ENCODE data around the gene TRAF3IP1.

The TRAF3IP1 gene

DNA sequence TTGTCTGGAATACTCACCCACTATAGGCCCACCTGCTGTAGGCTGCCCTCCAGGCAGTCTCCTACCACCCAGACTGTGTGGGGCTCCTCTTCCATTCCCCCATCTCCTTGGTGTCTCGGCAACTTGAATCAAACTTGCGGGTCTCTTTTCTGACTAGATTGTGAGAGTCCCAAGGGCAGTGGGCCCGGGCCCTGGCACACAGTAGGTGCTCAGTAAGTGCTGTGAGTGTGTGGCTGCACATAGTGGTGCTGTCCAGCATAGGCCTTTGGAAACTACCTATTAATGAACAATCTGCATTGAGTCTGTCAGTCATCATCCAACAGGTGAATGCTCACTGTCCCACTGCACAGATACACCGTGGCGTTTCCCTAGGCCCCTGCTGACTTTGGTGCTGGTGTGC, 62.8 kb downstream of the TRAF3IP1 start:
- Histone ChIP-seq H3K36me3 (ENCODE audit: control insufficient read depth, insufficient read depth, low read length) (peaks cover 10% of the 10 kb centered on the region), H3K4me1 (ENCODE audit: control insufficient read depth, insufficient read depth, low read length, poor library complexity, severe bottlenecking) (peaks cover 11% of the 10 kb centered on the region), H3K9me3 (ENCODE audit: control insufficient read depth, low read length) (no peaks in the 10 kb centered on the region), H3K4me3 (ENCODE audit: extremely low read depth, insufficient read depth, low read length, poor library complexity, severe bottlenecking) (no peak overlapping the region), H3K27ac (ENCODE audit: low read depth, low read length, severe bottlenecking) (no peak overlapping the region)
- WGBS, 2 experiments (ENCODE audit: insufficient coverage in 2 of 2), result 94 to 100% methylated on average over 2 to 4 of the region's 5 CpGs

DNA sequence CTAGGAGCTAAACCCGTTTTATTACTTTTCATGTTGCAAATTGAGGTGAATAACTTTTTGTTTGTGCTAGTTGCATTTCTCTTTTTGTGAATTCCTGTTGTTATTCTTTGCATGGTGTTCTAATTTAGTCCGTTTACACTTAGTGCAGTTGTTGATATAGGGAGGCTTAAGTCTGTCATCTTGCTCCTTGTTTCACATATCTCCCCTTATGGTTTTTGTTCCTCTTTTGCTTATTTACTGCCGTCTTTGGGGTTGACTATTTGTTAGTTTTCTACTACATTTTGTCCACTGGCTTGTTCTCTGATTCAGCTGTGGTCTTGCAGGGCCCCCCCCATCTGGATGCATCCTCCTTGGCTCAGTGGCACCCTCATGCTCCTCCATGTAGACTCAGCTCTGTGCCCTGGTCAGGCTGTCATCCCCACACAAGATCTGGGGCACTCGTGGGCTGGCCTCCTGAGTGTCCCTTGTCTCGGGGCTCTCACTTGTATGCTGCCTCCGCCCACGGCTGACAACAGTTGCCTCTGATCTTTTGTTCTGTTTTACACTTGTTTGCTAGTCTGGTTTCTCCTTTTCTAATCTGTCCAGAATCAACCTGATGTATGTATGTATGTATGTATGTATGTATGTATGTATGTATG, 63.5 kb downstream of the TRAF3IP1 start:
- 96 to 97% methylated on average over 4 to 5 of the region's 7 CpGs for WGBS, 2 experiments (ENCODE audit: insufficient coverage in 2 of 2)
- Histone ChIP-seq H3K4me1 (ENCODE audit: control insufficient read depth, insufficient read depth, low read length, poor library complexity, severe bottlenecking) (peaks cover 11% of the 10 kb centered on the region), H3K9me3 (ENCODE audit: control insufficient read depth, low read length) (no peaks in the 10 kb centered on the region), H3K36me3 (ENCODE audit: control insufficient read depth, insufficient read depth, low read length) (peaks cover 10% of the 10 kb centered on the region), H3K27ac (ENCODE audit: low read depth, low read length, severe bottlenecking) (no peak overlapping the region), H3K4me3 (ENCODE audit: extremely low read depth, insufficient read depth, low read length, poor library complexity, severe bottlenecking) (no peak overlapping the region)

DNA sequence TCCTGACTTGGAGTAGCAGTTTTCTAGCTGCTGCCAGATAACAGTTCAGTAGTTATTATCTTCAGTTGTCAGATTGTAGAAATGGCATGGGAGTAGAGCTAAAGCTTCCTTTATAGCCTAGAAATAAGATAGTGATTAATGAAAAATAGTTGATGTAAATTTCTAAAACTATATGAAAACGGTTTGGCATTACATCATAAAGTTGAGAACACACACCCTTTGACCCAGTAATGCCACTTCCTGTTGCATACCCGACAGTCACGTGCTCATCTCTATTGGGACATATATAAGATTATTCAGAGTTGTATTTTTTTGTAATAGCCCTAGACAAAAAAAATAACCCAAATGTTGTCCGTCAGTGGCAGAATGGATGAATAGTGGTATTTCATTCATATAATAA, 67.0 kb downstream of the TRAF3IP1 start:
- H3K9me3 ChIP-seq (ENCODE audit: control insufficient read depth, low read length), result no peaks in the 10 kb centered on the region
- H3K4me1 ChIP-seq (ENCODE audit: control insufficient read depth, insufficient read depth, low read length, poor library complexity, severe bottlenecking), result no peaks in the 10 kb centered on the region
- no peak overlapping the region for H3K4me3 ChIP-seq (ENCODE audit: extremely low read depth, insufficient read depth, low read length, poor library complexity, severe bottlenecking)
- no CpG with 5 or more reads among the region's 4 CpGs for WGBS, 2 experiments (ENCODE audit: insufficient coverage in 2 of 2)
- no peak overlapping the region for H3K27ac ChIP-seq (ENCODE audit: low read depth, low read length, severe bottlenecking)
- peaks cover 10% of the 10 kb centered on the region for H3K36me3 ChIP-seq (ENCODE audit: control insufficient read depth, insufficient read depth, low read length)

DNA sequence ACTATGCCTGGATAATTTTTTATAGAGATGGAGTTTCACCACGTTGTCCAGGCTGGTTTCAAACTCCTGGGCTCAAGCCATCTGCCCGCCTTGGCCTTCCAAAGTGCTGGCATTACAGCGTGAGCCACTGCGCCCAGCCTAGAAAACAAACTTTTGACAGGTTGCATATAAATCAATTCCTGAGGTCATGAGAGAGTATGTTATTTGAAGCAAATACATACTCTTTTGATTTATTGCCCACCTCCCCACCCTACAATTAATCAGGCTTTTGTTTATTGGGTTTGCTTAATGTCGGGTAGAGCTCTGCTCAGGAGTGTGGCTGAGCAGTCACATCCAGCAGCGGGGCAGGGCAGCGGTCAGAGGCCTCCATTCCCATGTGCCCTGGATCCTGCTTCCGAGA, 68.5 kb downstream of the TRAF3IP1 start:
- no peak overlapping the region for H3K4me3 ChIP-seq (ENCODE audit: extremely low read depth, insufficient read depth, low read length, poor library complexity, severe bottlenecking)
- H3K4me1 ChIP-seq (ENCODE audit: control insufficient read depth, insufficient read depth, low read length, poor library complexity, severe bottlenecking), result no peaks in the 10 kb centered on the region
- H3K27ac ChIP-seq (ENCODE audit: low read depth, low read length, severe bottlenecking), result no peak overlapping the region
- 98 to 100% methylated on average over 2 to 7 of the region's 8 CpGs for WGBS, 2 experiments (ENCODE audit: insufficient coverage in 2 of 2)
- no peaks in the 10 kb centered on the region for H3K9me3 ChIP-seq (ENCODE audit: control insufficient read depth, low read length)
- H3K36me3 ChIP-seq (ENCODE audit: control insufficient read depth, insufficient read depth, low read length), result peaks cover 2% of the 10 kb centered on the region

DNA sequence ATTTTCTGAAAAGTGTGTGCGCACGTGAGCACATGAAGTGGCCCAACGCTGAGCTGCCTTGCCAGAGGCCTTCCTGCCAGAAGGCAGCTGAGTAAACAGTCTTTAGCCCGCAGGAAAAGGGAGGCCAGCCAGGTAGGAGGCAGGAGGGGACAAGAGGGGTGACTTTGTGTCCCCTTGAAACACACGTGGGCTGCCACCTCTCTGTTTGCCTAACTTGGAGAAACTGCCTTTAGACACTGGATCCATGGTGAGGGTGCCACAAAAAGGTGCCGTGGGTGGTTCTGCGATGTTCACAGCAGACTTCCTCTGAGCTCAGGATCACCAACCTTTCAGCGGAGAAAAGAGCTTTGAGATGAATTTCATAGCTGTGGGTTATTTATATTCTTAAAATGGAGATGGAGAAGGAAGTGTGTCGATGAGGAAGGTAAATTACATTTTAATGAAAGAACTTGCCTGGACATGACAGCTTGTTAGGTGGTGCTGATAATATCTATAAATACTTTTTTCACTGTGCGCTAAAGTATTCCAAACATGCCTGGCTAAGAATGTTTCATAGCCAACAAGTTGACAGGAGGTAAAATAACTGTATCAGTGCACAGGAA, 69.8 kb downstream of the TRAF3IP1 start:
- no peak overlapping the region for H3K4me3 ChIP-seq (ENCODE audit: extremely low read depth, insufficient read depth, low read length, poor library complexity, severe bottlenecking)
- 91 to 98% methylated on average over 9 of the region's 10 CpGs for WGBS, 2 experiments (ENCODE audit: insufficient coverage in 2 of 2)
- H3K27ac ChIP-seq (ENCODE audit: low read depth, low read length, severe bottlenecking), result no peak overlapping the region
- no peaks in the 10 kb centered on the region for H3K4me1 ChIP-seq (ENCODE audit: control insufficient read depth, insufficient read depth, low read length, poor library complexity, severe bottlenecking)
- H3K36me3 ChIP-seq (ENCODE audit: control insufficient read depth, insufficient read depth, low read length), result no peaks in the 10 kb centered on the region
- no peaks in the 10 kb centered on the region for H3K9me3 ChIP-seq (ENCODE audit: control insufficient read depth, low read length)

DNA sequence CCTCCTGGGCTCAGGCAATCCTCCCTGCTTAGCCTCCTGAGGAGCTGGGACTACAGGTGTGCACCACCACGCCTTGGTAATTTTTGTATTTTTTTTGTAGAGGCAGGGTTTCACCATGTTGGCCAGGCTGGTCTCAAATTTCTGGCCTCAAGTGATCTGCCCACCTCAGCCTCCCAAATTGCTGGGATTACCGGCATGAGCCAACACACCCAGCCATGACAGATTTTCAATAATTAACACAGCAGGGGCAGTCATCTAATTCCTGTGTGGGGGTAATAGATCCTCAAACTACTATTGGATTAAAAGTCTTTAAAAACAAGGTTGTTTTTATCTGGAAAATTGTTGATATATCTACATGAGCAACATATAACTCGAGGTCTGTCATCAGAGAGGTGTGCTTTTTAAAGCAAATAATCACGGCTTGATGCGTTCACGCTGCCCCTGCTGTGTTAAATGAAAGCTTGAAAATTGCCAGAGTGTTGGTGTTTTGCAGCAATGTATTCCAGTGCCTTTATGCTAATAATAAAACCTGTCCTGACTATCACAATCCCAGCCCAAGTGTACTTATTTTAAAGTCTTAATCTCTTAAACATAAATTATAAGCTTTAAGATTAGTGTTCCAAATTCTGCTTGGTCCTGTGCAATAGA, 70.8 kb downstream of the TRAF3IP1 start:
- Histone ChIP-seq H3K36me3 (ENCODE audit: control insufficient read depth, insufficient read depth, low read length) (no peaks in the 10 kb centered on the region), H3K4me1 (ENCODE audit: control insufficient read depth, insufficient read depth, low read length, poor library complexity, severe bottlenecking) (no peaks in the 10 kb centered on the region), H3K4me3 (ENCODE audit: extremely low read depth, insufficient read depth, low read length, poor library complexity, severe bottlenecking) (no peak overlapping the region), H3K9me3 (ENCODE audit: control insufficient read depth, low read length) (no peaks in the 10 kb centered on the region), H3K27ac (ENCODE audit: low read depth, low read length, severe bottlenecking) (no peak overlapping the region)
- 100% methylated on average over 1 of the region's 6 CpGs for WGBS, 2 experiments (ENCODE audit: insufficient coverage in 2 of 2)

DNA sequence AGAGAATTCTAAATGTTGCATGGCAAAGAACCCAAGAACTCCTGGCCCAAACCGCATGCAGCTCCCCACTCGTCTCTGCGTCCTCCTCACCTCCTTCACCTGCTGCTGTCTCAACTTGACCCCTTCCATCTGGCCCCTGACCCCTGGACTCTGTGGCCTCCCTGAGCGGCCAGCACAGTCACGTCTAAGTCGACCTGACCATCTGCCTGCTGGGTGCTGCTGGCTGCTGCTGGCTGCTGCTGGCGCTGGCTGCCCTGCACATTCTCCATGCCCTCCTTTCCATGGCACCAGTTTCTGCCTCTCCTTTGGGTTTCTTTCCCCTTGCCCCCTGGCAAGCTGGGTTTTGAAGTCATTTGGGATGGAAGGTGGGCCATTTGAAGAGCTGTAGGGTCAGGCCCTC, 76.3 kb downstream of the TRAF3IP1 start:
- WGBS, 2 experiments (ENCODE audit: insufficient coverage in 2 of 2), result 95 to 97% methylated on average over 6 to 7 of the region's 7 CpGs
- H3K4me1 ChIP-seq (ENCODE audit: control insufficient read depth, insufficient read depth, low read length, poor library complexity, severe bottlenecking), result no peaks in the 10 kb centered on the region
- no peak overlapping the region for H3K4me3 ChIP-seq (ENCODE audit: extremely low read depth, insufficient read depth, low read length, poor library complexity, severe bottlenecking)
- peaks cover 4% of the 10 kb centered on the region for H3K36me3 ChIP-seq (ENCODE audit: control insufficient read depth, insufficient read depth, low read length)
- no peaks in the 10 kb centered on the region for H3K9me3 ChIP-seq (ENCODE audit: control insufficient read depth, low read length)
- H3K27ac ChIP-seq (ENCODE audit: low read depth, low read length, severe bottlenecking), result no peak overlapping the region

DNA sequence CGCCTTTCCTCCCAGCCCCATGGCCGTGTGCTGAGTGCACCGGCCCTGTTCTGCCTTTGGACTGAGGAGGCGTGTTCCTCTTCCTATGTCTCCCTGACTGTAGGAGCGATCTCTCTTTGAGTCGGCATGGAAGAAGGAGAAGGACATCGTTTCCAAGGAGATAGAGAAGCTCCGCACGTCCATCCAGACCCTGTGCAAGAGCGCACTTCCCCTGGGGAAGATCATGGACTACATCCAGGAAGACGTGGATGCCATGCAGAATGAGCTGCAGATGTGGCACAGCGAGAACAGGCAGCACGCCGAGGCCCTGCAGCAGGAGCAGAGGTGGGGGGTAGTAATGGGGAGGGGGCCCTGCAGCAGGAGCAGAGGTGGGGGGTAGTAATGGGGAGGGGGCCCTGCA, 77.0 kb downstream of the TRAF3IP1 start:
- no peak overlapping the region for H3K27ac ChIP-seq (ENCODE audit: low read depth, low read length, severe bottlenecking)

DNA sequence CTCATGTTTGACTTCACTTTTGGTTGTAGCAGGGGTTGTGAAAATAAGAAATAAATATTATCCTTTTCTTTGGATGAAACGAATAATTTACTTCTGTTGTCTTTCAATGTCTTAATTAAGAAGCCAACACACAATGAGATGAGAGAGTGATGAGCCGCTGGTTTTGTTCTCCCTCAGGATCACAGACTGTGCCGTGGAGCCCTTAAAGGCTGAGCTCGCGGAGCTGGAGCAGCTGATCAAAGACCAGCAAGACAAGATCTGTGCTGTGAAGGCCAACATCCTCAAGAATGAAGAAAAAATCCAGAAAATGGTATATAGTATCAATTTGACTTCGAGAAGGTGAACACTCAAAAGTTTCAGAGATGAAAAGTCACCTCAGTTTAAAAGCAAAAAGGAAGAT, 78.3 kb downstream of the TRAF3IP1 start:
- Histone ChIP-seq H3K36me3 (ENCODE audit: control insufficient read depth, insufficient read depth, low read length) (peaks cover 5% of the 10 kb centered on the region), H3K9me3 (ENCODE audit: control insufficient read depth, low read length) (no peaks in the 10 kb centered on the region), H3K4me1 (ENCODE audit: control insufficient read depth, insufficient read depth, low read length, poor library complexity, severe bottlenecking) (no peaks in the 10 kb centered on the region), H3K27ac (ENCODE audit: low read depth, low read length, severe bottlenecking) (no peak overlapping the region), H3K4me3 (ENCODE audit: extremely low read depth, insufficient read depth, low read length, poor library complexity, severe bottlenecking) (no peak overlapping the region)
- 78 to 92% methylated on average over 4 of the region's 6 CpGs for WGBS, 2 experiments (ENCODE audit: insufficient coverage in 2 of 2)

More for the DNA sequence above, 77.0 kb downstream of the TRAF3IP1 start:
- Histone ChIP-seq H3K36me3 (ENCODE audit: control insufficient read depth, insufficient read depth, low read length) (peaks cover 5% of the 10 kb centered on the region), H3K9me3 (ENCODE audit: control insufficient read depth, low read length) (no peaks in the 10 kb centered on the region), H3K4me1 (ENCODE audit: control insufficient read depth, insufficient read depth, low read length, poor library complexity, severe bottlenecking) (no peaks in the 10 kb centered on the region), H3K4me3 (ENCODE audit: extremely low read depth, insufficient read depth, low read length, poor library complexity, severe bottlenecking) (no peak overlapping the region)
- WGBS, 2 experiments (ENCODE audit: insufficient coverage in 2 of 2), result 87 to 89% methylated on average over 10 to 12 of the region's 14 CpGs

DNA sequence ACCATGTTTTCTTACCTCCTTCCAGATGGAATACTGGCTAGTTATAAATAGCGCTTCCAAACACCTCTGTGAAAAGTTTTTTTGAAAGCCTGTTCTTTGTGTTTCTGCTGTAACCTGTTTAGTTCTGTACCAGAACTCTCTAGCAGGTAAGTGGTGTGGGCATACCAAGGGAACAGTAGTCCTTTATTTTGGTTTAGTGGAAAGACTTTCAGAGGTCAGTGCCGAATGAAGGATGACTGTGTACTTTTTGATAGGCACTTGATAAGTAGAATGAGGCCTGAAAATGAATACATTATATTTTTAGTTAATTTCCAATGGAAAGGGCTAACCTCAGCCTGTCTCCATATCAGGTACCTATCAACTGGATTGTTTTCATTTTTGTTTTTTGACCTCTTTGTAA, 78.8 kb downstream of the TRAF3IP1 start:
- H3K27ac ChIP-seq (ENCODE audit: low read depth, low read length, severe bottlenecking), result no peak overlapping the region
- WGBS, 2 experiments (ENCODE audit: insufficient coverage in 2 of 2), result 80% methylated on average over 1 of the region's 2 CpGs; no CpG with 5 or more reads in 1 of the 2 experiments

DNA sequence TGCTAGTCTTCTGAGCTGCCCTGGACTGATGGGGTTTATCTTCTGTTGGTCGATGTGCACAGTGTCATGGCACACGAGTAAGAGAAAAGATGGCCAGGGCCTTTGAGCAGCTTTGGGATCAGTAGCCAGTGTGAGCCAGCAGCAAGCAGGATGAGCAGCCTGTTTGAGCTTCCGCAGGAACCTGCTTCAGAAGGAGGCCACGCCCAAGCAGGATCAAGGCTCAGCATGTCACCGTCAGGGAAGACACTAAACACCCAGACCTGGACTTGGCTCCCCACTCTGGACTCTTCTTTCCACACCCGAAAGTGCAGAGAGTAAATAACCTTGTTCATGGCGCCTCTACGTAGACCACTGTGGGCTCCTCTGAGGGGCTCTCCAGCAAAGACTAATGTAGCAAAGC, 81.2 kb downstream of the TRAF3IP1 start:
- Histone ChIP-seq H3K4me3 (ENCODE audit: extremely low read depth, insufficient read depth, low read length, poor library complexity, severe bottlenecking) (no peak overlapping the region), H3K9me3 (ENCODE audit: control insufficient read depth, low read length) (no peaks in the 10 kb centered on the region), H3K36me3 (ENCODE audit: control insufficient read depth, insufficient read depth, low read length) (peaks cover 5% of the 10 kb centered on the region), H3K27ac (ENCODE audit: low read depth, low read length, severe bottlenecking) (no peak overlapping the region), H3K4me1 (ENCODE audit: control insufficient read depth, insufficient read depth, low read length, poor library complexity, severe bottlenecking) (no peaks in the 10 kb centered on the region)
- 97 to 98% methylated on average over 7 of the region's 8 CpGs for WGBS, 2 experiments (ENCODE audit: insufficient coverage in 2 of 2)

More for the DNA sequence above, 78.8 kb downstream of the TRAF3IP1 start:
- no peaks in the 10 kb centered on the region for H3K9me3 ChIP-seq (ENCODE audit: control insufficient read depth, low read length)
- H3K4me3 ChIP-seq (ENCODE audit: extremely low read depth, insufficient read depth, low read length, poor library complexity, severe bottlenecking), result no peak overlapping the region
- no peaks in the 10 kb centered on the region for H3K4me1 ChIP-seq (ENCODE audit: control insufficient read depth, insufficient read depth, low read length, poor library complexity, severe bottlenecking)
- peaks cover 5% of the 10 kb centered on the region for H3K36me3 ChIP-seq (ENCODE audit: control insufficient read depth, insufficient read depth, low read length)

Data from mesodermal cell (in vitro differentiated cells).